Thyroid gland (tissue), 4 donors: ENCODE results near the gene GABRP. TPM values are rescaled to one million over a fixed set of nuclear protein-coding genes. Genes with fewer than 3 reads are reported as not detected.

Experiments used
- DNase-seq, 2 donors: peaks; one replicate each; pipeline ENCODE4 v3.0.0-alpha.2; 2019
- H3K27ac ChIP-seq, 3 donors: fragments of 200-600 bp; sonication (generic); 1 replicate in 2 of 3; 2 replicates in 1 of 3; pipeline ENCODE4 v1.5.1; 2016 to 2019; ENCODE audit warnings: mild to moderate bottlenecking in 1 of 3, moderate library complexity in 1 of 3
- H3K27me3 ChIP-seq: fragments of 200-600 bp; sonication (generic); one replicate; pipeline ENCODE4 v1.5.1; 2019
- H3K36me3 ChIP-seq, 2 donors: fragments of 200-600 bp; sonication (generic); one replicate each; pipeline ENCODE4 v1.5.1; 2016 to 2019
- H3K4me1 ChIP-seq, 2 donors: fragments of 200-600 bp; sonication (generic); one replicate each; pipeline ENCODE4 v1.5.1; 2017 to 2019
- H3K4me3 ChIP-seq, 3 donors: fragments of 200-600 bp; sonication (generic); replicated peaks in 1 of 3; 1 replicate in 2 of 3; 2 replicates in 1 of 3; pipeline ENCODE4 v1.5.1; 2016; ENCODE audit warnings: mild to moderate bottlenecking in 1 of 3
- H3K9me3 ChIP-seq: fragments of 200-600 bp; sonication (generic); one replicate; pipeline ENCODE4 v1.5.1; 2017
- POLR2A ChIP-seq, 2 donors: fragments of 450-650 bp; IDR thresholded peaks; one replicate each; pipeline ENCODE4 v1.6.1; 2017; ENCODE audit warnings: antibody characterized with exemption in 2 of 2, mild to moderate bottlenecking in 2 of 2, moderate library complexity in 1 of 2
- WGBS, 2 donors: methylation state at CpG; one replicate each; pipeline ENCODE4 v1.1.5; 2017; 5-methylcytosine and 5-hydroxymethylcytosine counted together
- intact Hi-C: fragments of 100-400 bp; cut with DNase I; formaldehyde crosslinking; loops from one replicate; pipeline ENCODE4 v1.15.1; 2023
- total RNA-seq, 4 donors: library from RNA; depleted of rRNA; stranded (reverse); fragments of >200 nt; gene quantifications; one replicate each; pipeline ENCODE4 v1.2.3, GENCODE V29; 2016
- TF ChIP-seq, protein P1 (sequence below), 6 experiments: fragments of 200-600 bp in 3 of 6; fragments of 450-650 bp in 3 of 6; sonication (generic) in 3 of 6; IDR thresholded peaks; one replicate each; pipeline ENCODE4 v1.5.1; 2016 to 2019; ENCODE audit warnings: antibody characterized with exemption in 6 of 6, mild to moderate bottlenecking in 2 of 6, inconsistent platforms in 1 of 6, moderate library complexity in 1 of 6

The GABRP gene
- total RNA-seq, 4 donors from 2014 or later, result not detected

DNA sequence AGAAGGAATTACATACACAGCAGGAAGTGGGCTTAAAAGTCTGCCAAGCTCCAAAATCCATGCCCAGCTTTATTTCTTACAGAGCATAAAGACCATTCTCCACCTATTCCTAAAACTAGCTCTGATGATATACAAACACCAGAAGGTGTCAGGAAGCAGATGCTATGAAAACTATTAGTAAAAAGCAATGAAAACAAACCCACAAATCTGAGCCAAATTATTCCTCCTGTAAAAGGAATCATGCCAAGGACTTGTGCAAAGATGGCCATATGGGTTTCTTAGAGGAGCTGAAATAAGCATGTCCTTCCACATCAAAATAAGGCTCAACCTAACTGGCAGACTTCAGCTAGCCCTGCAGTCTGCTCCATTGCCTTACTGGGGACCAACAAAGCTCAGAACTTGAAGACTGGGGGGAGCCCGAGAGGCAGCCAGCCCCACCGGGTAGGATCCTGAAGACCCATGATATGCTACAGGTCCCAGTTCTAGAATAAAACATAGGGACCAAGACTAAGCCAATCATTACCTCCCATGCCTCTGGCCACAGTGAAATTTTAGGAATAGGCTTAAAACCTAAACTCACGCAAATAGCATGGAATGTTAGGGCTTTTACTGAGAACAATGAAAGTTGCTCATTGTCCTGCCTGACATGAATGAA lies 42.8 kb upstream of the GABRP start:
- Histone ChIP-seq H3K9me3 (no peaks in the 10 kb centered on the region), H3K36me3 (no peaks in the 10 kb centered on the region), H3K27ac (no peak overlapping the region), H3K27me3 (no peaks in the 10 kb centered on the region), H3K4me3 (no peak overlapping the region), H3K4me1 (peaks cover 15 to 24% of the 10 kb centered on the region in 2 donors)
- DNase-seq, result no peak
- WGBS, 2 donors, result 86% methylated on average over 3 of the region's 3 CpGs
- TF ChIP-seq, protein P1, sequence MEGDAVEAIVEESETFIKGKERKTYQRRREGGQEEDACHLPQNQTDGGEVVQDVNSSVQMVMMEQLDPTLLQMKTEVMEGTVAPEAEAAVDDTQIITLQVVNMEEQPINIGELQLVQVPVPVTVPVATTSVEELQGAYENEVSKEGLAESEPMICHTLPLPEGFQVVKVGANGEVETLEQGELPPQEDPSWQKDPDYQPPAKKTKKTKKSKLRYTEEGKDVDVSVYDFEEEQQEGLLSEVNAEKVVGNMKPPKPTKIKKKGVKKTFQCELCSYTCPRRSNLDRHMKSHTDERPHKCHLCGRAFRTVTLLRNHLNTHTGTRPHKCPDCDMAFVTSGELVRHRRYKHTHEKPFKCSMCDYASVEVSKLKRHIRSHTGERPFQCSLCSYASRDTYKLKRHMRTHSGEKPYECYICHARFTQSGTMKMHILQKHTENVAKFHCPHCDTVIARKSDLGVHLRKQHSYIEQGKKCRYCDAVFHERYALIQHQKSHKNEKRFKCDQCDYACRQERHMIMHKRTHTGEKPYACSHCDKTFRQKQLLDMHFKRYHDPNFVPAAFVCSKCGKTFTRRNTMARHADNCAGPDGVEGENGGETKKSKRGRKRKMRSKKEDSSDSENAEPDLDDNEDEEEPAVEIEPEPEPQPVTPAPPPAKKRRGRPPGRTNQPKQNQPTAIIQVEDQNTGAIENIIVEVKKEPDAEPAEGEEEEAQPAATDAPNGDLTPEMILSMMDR (IDR thresholded peaks at IDR 0.05), result no peak
- no peak for TF ChIP-seq POLR2A (IDR thresholded peaks at IDR 0.05)
- intact Hi-C loops, result no loop called here

DNA sequence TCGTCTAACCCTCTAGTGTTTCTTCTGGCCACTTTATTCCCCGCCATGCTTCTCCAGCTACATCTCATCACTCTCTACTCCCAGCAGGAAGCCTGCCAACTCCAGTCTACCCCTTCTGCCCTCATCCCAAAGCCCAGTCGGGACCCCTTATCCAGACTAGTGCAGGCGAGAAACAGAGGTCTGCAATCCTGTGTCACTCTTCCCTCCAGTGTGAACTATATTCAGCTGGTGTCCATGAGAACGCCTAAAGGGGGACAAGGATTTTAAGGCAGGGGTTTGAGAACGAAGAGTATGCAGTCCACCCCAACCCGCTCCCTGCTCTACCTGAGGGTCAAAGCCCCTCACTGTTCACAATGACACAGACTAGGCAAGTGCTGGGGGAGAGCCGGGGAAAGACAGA lies 41.7 kb upstream of the GABRP start:
- intact Hi-C loops, result no loop called here
- no peak for DNase-seq
- TF ChIP-seq POLR2A (IDR thresholded peaks at IDR 0.05), result no peak
- TF ChIP-seq, protein P1 (IDR thresholded peaks at IDR 0.05), result no peak
- H3K36me3 ChIP-seq, result no peaks in the 10 kb centered on the region
- H3K27ac ChIP-seq, result no peak overlapping the region
- no peaks in the 10 kb centered on the region for H3K27me3 ChIP-seq
- peaks cover 25 to 36% of the 10 kb centered on the region in 2 donors for H3K4me1 ChIP-seq
- H3K4me3 ChIP-seq, result no peak overlapping the region
- no peaks in the 10 kb centered on the region for H3K9me3 ChIP-seq
- WGBS, 2 donors, result 80 to 85% methylated on average over 8 of the region's 8 CpGs

DNA sequence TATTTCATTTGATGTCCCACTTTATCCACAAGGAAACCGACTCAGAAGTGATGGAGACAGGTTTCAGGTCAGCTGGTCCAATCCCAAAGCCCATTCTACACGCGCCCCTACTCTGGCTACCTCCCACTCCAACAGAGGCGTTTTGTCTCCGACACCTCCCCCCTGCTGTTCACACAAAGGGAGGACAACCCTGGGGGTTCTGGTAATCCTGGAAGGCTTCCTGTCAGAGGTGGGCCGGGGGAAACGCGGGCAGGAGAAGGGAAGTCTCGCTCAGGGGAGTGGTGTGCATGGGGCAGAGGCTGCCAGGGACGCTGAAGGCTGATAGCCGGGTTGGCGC lies 39.7 kb upstream of the GABRP start:
- 11% methylated on average over 12 of the region's 12 CpGs for WGBS, 2 donors
- Histone ChIP-seq H3K36me3 (no peaks in the 10 kb centered on the region), H3K4me1 (peaks cover 25 to 35% of the 10 kb centered on the region in 2 donors), H3K27me3 (no peaks in the 10 kb centered on the region), H3K4me3 (no peak overlapping the region), H3K9me3 (no peaks in the 10 kb centered on the region), H3K27ac (no peak overlapping the region)
- intact Hi-C loops, result loop anchor here (2.0 kb wide), 1 partner anchor 47 kb away; no protein-coding TSS in a partner anchor
- TF ChIP-seq, protein P1 (IDR thresholded peaks at IDR 0.05), result no peak
- no peak for TF ChIP-seq POLR2A (IDR thresholded peaks at IDR 0.05)
- DNase-seq, result no peak

DNA sequence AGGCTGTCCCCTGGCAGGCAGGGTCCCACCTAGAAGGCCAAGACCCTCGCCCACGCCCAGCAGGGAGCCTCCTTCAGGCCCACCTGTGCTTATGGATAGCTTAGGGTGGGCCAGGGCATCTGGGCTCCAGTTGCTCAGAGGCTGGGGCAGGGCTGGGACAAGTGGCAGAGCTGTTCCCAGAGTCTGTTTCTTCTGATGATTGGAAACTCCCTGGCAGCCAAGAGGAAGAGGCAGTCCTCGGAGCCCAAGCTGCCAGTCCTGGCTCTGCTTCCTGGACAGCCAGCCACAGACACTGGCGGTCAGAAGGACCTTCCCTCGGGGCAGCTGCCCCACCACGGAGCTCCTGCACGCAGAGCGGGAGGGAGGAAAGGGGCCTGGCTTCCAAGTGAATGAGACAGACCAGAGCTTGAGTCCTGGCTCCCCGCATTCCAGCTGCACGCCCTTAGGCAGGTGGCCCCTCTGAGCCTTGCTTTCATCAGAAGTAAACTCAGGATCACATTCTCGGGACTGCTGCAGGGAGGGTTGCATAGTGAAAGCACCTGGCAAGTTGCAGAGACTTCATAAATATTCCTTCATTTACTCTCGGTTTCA lies 37.9 kb upstream of the GABRP start:
- peak; percentile 52 to 65 for DNase-seq
- no peaks in the 10 kb centered on the region for H3K9me3 ChIP-seq
- no peak overlapping the region for H3K4me3 ChIP-seq
- no peaks in the 10 kb centered on the region for H3K36me3 ChIP-seq
- 25 to 40% methylated on average over 7 to 12 of the region's 12 CpGs for WGBS, 2 donors
- peaks cover 21 to 37% of the 10 kb centered on the region in 2 donors for H3K4me1 ChIP-seq
- peak overlapping the region in 2 of 3 donors; percentile 25 to 56 for H3K27ac ChIP-seq
- TF ChIP-seq POLR2A (IDR thresholded peaks at IDR 0.05), result no peak
- TF ChIP-seq, protein P1 (IDR thresholded peaks at IDR 0.05), result no peak
- H3K27me3 ChIP-seq, result no peaks in the 10 kb centered on the region
- intact Hi-C loops, result loop anchor here (2.0 kb wide), 1 partner anchor 45 kb away; no protein-coding TSS in a partner anchor
